Neural cell (in vitro differentiated cells): ENCODE data around the gene HDAC4. TPM values are rescaled to one million over a fixed set of nuclear protein-coding genes. Genes with fewer than 3 reads are reported as not detected.

ENCODE experiments used
- H2AFZ ChIP-seq: fragments of 200-600, 300-800 bp; sonication (generic), shearing (Covaris generic); 2 replicates; pipeline ENCODE4 v1.6.0; 2014; ENCODE audit warnings: low read depth, mild to moderate bottlenecking, antibody characterized with exemption, low read length, moderate library complexity
- H3F3A ChIP-seq: fragments of 200-600 bp; shearing (Covaris generic); 2 replicates; pipeline ENCODE4 v1.6.1; 2016; ENCODE audit warnings: mild to moderate bottlenecking, moderate library complexity, mixed read lengths, antibody characterized with exemption, low read length; ENCODE audit not compliant: insufficient read depth, poor library complexity, severe bottlenecking
- H3K27ac ChIP-seq: fragments of 200-600, 300-800 bp; sonication (generic), shearing (Covaris generic); 2 replicates; pipeline ENCODE4 v1.5.1; 2014; ENCODE audit warnings: mild to moderate bottlenecking, low read length, moderate library complexity
- H3K27me3 ChIP-seq: fragments of 300-800, 200-600 bp; sonication (generic), shearing (Covaris generic); 2 replicates; pipeline ENCODE4 v1.6.0; 2014; ENCODE audit warnings: mild to moderate bottlenecking, low read depth, low read length, moderate library complexity; ENCODE audit not compliant: insufficient read depth
- H3K36me3 ChIP-seq: fragments of 300-800, 200-600 bp; sonication (generic), shearing (Covaris generic); 2 replicates; pipeline ENCODE4 v1.5.1; 2014; ENCODE audit warnings: mild to moderate bottlenecking, antibody characterized with exemption, low read length, moderate library complexity; ENCODE audit not compliant: insufficient read depth
- H3K4me2 ChIP-seq: fragments of 300-800, 200-600 bp; sonication (generic), shearing (Covaris generic); 2 replicates; pipeline ENCODE4 v1.6.0; 2014; ENCODE audit warnings: mild to moderate bottlenecking, low read length
- H3K4me3 ChIP-seq: fragments of 300-800, 200-600 bp; sonication (generic), shearing (Covaris generic); 2 replicates; pipeline ENCODE4 v1.5.1; 2014; ENCODE audit warnings: mild to moderate bottlenecking, low read length, moderate library complexity
- H3K79me2 ChIP-seq: fragments of 200-600 bp; shearing (Covaris generic); replicated peaks from 2 replicates; pipeline ENCODE4 v1.6.0; 2014; ENCODE audit warnings: mild to moderate bottlenecking, low read length, moderate library complexity; ENCODE audit not compliant: insufficient read depth
- H3K9ac ChIP-seq: fragments of 300-800, 200-600 bp; sonication (generic), shearing (Covaris generic); 2 replicates; pipeline ENCODE4 v1.6.1; 2016; ENCODE audit warnings: mild to moderate bottlenecking, low read length, mixed read lengths
- H3K9me2 ChIP-seq: fragments of 200-600 bp; shearing (Covaris generic); 2 replicates; pipeline ENCODE4 v1.6.1; 2016; ENCODE audit warnings: mild to moderate bottlenecking, low read length, mixed read lengths; ENCODE audit not compliant: insufficient read depth
- H3K9me3 ChIP-seq: fragments of 200-600, 300-800 bp; sonication (generic), shearing (Covaris generic); 2 replicates; pipeline ENCODE4 v1.6.1; 2016; ENCODE audit warnings: mild to moderate bottlenecking, mixed run types, low read length, moderate library complexity, mixed read lengths
- H4K20me1 ChIP-seq: fragments of 200-600 bp; shearing (Covaris generic); 2 replicates; pipeline ENCODE4 v1.6.1; 2016; ENCODE audit warnings: mild to moderate bottlenecking, mixed run types; ENCODE audit not compliant: insufficient read depth
- CTCF ChIP-seq: fragments of 450-650 bp; IDR thresholded peaks from 2 replicates; pipeline ENCODE4 v1.5.1; 2014; ENCODE audit warnings: antibody characterized with exemption, mild to moderate bottlenecking, moderate library complexity; ENCODE audit not compliant: poor library complexity, severe bottlenecking
- EP300 ChIP-seq: fragments of 450-650 bp; conservative IDR thresholded peaks from 2 replicates; pipeline ENCODE4 v1.6.1; 2014; ENCODE audit warnings: antibody characterized with exemption, mild to moderate bottlenecking, moderate library complexity; ENCODE audit not compliant: poor library complexity, severe bottlenecking
- EZH2 ChIP-seq: fragments of 200-600, 300-800 bp; shearing (Covaris generic), sonication (generic); IDR thresholded peaks from 2 replicates; pipeline ENCODE4 v1.6.1; 2014; ENCODE audit warnings: antibody characterized with exemption, low read length, borderline replicate concordance, mild to moderate bottlenecking; ENCODE audit not compliant: insufficient read depth, poor library complexity, severe bottlenecking
- MXI1 ChIP-seq: fragments of 450-650 bp; conservative IDR thresholded peaks from 2 replicates; pipeline ENCODE4 v1.6.1; 2014; ENCODE audit warnings: antibody characterized with exemption, mild to moderate bottlenecking; ENCODE audit not compliant: poor library complexity, severe bottlenecking
- POLR2AphosphoS5 ChIP-seq: IDR thresholded peaks from 2 replicates; pipeline ENCODE4 v1.6.1; 2012
- RAD21 ChIP-seq: fragments of 450-650 bp; conservative IDR thresholded peaks from 2 replicates; pipeline ENCODE4 v1.6.1; 2014; ENCODE audit warnings: antibody characterized with exemption, mild to moderate bottlenecking, moderate library complexity
- REST ChIP-seq: IDR thresholded peaks from 2 replicates; pipeline ENCODE4 v1.6.1; 2012; ENCODE audit warnings: borderline replicate concordance
- SMC3 ChIP-seq: fragments of 450-650 bp; conservative IDR thresholded peaks from 2 replicates; pipeline ENCODE4 v1.6.1; 2014; ENCODE audit warnings: antibody characterized with exemption, mild to moderate bottlenecking, moderate library complexity; ENCODE audit not compliant: poor library complexity
- TAF1 ChIP-seq: IDR thresholded peaks from 2 replicates; pipeline ENCODE4 v1.6.1; 2012; ENCODE audit warnings: low read depth
- polyA plus RNA-seq: library from polyadenylated mRNA; depleted of rRNA; stranded (reverse); fragments of >200 nt; gene quantifications from 2 replicates; pipeline ENCODE4 v1.2.3, GENCODE V29; 2014

Gene HDAC4
- polyA plus RNA-seq, 1 donor from 2014 or later: 3.4 TPM

GRCh38 chr2:239264492-239264837 lies 136.4 kb downstream of the HDAC4 start:
- Histone ChIP-seq H3K4me2 (no peak overlapping the region), H3F3A (no peaks in the 10 kb centered on the region), H2AFZ (no peak overlapping the region), H3K36me3 (no peaks in the 10 kb centered on the region), H3K27me3 (no peaks in the 10 kb centered on the region), H3K9ac (no peak overlapping the region), H3K9me3 (no peaks in the 10 kb centered on the region), H4K20me1 (no peaks in the 10 kb centered on the region), H3K27ac (no peak overlapping the region), H3K79me2 (peaks cover 5% of the 10 kb centered on the region), H3K9me2 (no peaks in the 10 kb centered on the region), H3K4me3 (no peak overlapping the region)
- TF ChIP-seq MXI1 (no peak), REST (no peak), EZH2 (no peak), CTCF (no peak), TAF1 (no peak), POLR2AphosphoS5 (no peak), RAD21 (no peak), EP300 (no peak), SMC3 (no peak)

GRCh38 chr2:239263669-239264491 lies 136.9 kb downstream of the HDAC4 start:
- Histone ChIP-seq H3K9me3 (no peaks in the 10 kb centered on the region), H3K27ac (no peak overlapping the region), H3K9ac (no peak overlapping the region), H3K36me3 (no peaks in the 10 kb centered on the region), H3K27me3 (no peaks in the 10 kb centered on the region), H2AFZ (no peak overlapping the region), H4K20me1 (no peaks in the 10 kb centered on the region), H3K79me2 (peaks cover 5% of the 10 kb centered on the region), H3K9me2 (no peaks in the 10 kb centered on the region), H3K4me3 (no peak overlapping the region), H3K4me2 (no peak overlapping the region), H3F3A (no peaks in the 10 kb centered on the region)
- TF ChIP-seq RAD21 (no peak), EZH2 (no peak), POLR2AphosphoS5 (no peak), MXI1 (no peak), SMC3 (no peak), EP300 (no peak), REST (no peak), CTCF (no peak), TAF1 (no peak)
